ENCODE measurements around the gene BCAR1. TPM values are rescaled to one million over a fixed set of nuclear protein-coding genes. Genes with fewer than 3 reads are reported as not detected.
"Not testable (repeated sequence)": the region's sequence is repeated elsewhere in the genome, so short reads cannot be mapped to it uniquely, and the experiment has no call there.

Gene BCAR1
- total RNA-seq, 1 experiment from 2014 or later, result 120 TPM

GRCh38 chr16:75225092-75225491 lies 26.3 kb downstream of the BCAR1 start:
- DNase-seq (ENCODE audit: low read depth, low spot score), result no peak
- no TSS peak for BruUV-seq (replicated peaks)
- Histone ChIP-seq H3K36me3 (ENCODE audit: control insufficient read depth, insufficient read depth, low read length) (no peaks in the 10 kb centered on the region; the same call in 1 of the 2 replicates), H3K4me1 (ENCODE audit: control insufficient read depth, insufficient read depth, low read length) (peaks cover 3% of the 10 kb centered on the region; the same call in 1 of the 2 replicates), H3K4me3 (ENCODE audit: low read depth in 2 of 2, low read length in 2 of 2) (no peak overlapping the region), H3K27ac (ENCODE audit: low read length) (no peak overlapping the region), H3K9me3 (ENCODE audit: control insufficient read depth, insufficient read depth, low read depth, low read length) (no peaks in the 10 kb centered on the region), H3K27me3 (ENCODE audit: control insufficient read depth, insufficient read depth, low read length) (no peaks in the 10 kb centered on the region)
- in situ Hi-C loops (cut with HindIII; ENCODE audit: low pct_unique_long_range_greater_than_20kb, low sequenced_read_pairs) (no loop called here), intact Hi-C loops (cut with micrococcal nuclease; ENCODE audit: unreplicated experiment) (loop anchor here (2.0 kb wide), 1 partner anchor 18 kb away; the partner anchor contains the start of gene CTRB2)
- ChIA-PET POLR2A (no interaction called here), CTCF (no interaction called here)
- no peak for TF ChIP-seq TCF7L2 (IDR thresholded peaks at IDR 0.05; ENCODE audit: low read depth, low read length)
- no peak for TF ChIP-seq SIN3A (IDR thresholded peaks at IDR 0.05; ENCODE audit: borderline replicate concordance, insufficient read depth, low read depth, low read length)
- TF ChIP-seq CTCF (IDR thresholded peaks at IDR 0.05), result no peak
- no peak for TF ChIP-seq REST (IDR thresholded peaks at IDR 0.05; ENCODE audit: insufficient read depth in 1 of 2, low read depth in 2 of 2, low read length in 1 of 2)
- no peak; the same call in 1 of the 2 replicates for TF ChIP-seq POLR2AphosphoS5 (IDR thresholded peaks at IDR 0.05; ENCODE audit: low read depth, low read length)
- ATAC-seq, result peak; percentile 13; the same call in 1 of the 2 replicates

- CTCF ChIA-PET, result no interaction called here
- H3K9me3 ChIP-seq (ENCODE audit: control insufficient read depth, insufficient read depth, low read depth, low read length), result no peaks in the 10 kb centered on the region
- H3K36me3 ChIP-seq (ENCODE audit: control insufficient read depth, insufficient read depth, low read length), result no peaks in the 10 kb centered on the region; the same call in 1 of the 2 replicates
- BruUV-seq (replicated peaks), result no TSS peak
- peak; percentile 31 for ATAC-seq
- DNase-seq (ENCODE audit: low read depth, low spot score), result no peak
- TF ChIP-seq SIN3A (IDR thresholded peaks at IDR 0.05; ENCODE audit: borderline replicate concordance, insufficient read depth, low read depth, low read length) (no peak), CTCF (IDR thresholded peaks at IDR 0.05) (no peak), POLR2AphosphoS5 (IDR thresholded peaks at IDR 0.05; ENCODE audit: low read depth, low read length) (no peak; the same call in 1 of the 2 replicates), TCF7L2 (IDR thresholded peaks at IDR 0.05; ENCODE audit: low read depth, low read length) (no peak)
- intact Hi-C loops (cut with micrococcal nuclease; ENCODE audit: unreplicated experiment) (loop anchor here (2.0 kb wide), 1 partner anchor 18 kb away; the partner anchor contains the start of gene CTRB2), in situ Hi-C loops (cut with HindIII; ENCODE audit: low pct_unique_long_range_greater_than_20kb, low sequenced_read_pairs) (no loop called here)
- POLR2A ChIA-PET, result no interaction called here
- H3K27ac ChIP-seq (ENCODE audit: low read length), result no peak overlapping the region
- no peak overlapping the region for H3K4me3 ChIP-seq (ENCODE audit: low read depth in 2 of 2, low read length in 2 of 2)
- H3K27me3 ChIP-seq (ENCODE audit: control insufficient read depth, insufficient read depth, low read length), result no peaks in the 10 kb centered on the region
- H3K4me1 ChIP-seq (ENCODE audit: control insufficient read depth, insufficient read depth, low read length), result peaks cover 3% of the 10 kb centered on the region; the same call in 1 of the 2 replicates
Measured at GRCh38 chr16:75224306-75225082, 26.9 kb downstream of the BCAR1 start.

- H3K36me3 ChIP-seq (ENCODE audit: control insufficient read depth, insufficient read depth, low read length); DNase-seq (ENCODE audit: low read depth, low spot score); CTCF ChIA-PET; H3K4me1 ChIP-seq (ENCODE audit: control insufficient read depth, insufficient read depth, low read length); POLR2A ChIA-PET; ATAC-seq; H3K4me3 ChIP-seq (ENCODE audit: low read depth in 2 of 2, low read length in 2 of 2); intact Hi-C loops (cut with micrococcal nuclease; ENCODE audit: unreplicated experiment); H3K9me3 ChIP-seq (ENCODE audit: control insufficient read depth, insufficient read depth, low read depth, low read length); in situ Hi-C loops (cut with HindIII; ENCODE audit: low pct_unique_long_range_greater_than_20kb, low sequenced_read_pairs); H3K27me3 ChIP-seq (ENCODE audit: control insufficient read depth, insufficient read depth, low read length); H3K27ac ChIP-seq (ENCODE audit: low read length); BruUV-seq (replicated peaks): not testable (repeated sequence)
Measured at GRCh38 chr16:75223129-75223528, 28.3 kb downstream of the BCAR1 start.

Data from Panc1 (cell line).